Transverse colon (tissue), 3 donors: ENCODE data around the gene DMRTC2.

Source experiments
- POLR2A ChIP-seq: fragments of 450-650 bp; IDR thresholded peaks from one replicate; pipeline ENCODE4 v1.6.1; 2016; ENCODE audit warnings: antibody characterized with exemption, mild to moderate bottlenecking, moderate library complexity
- TF ChIP-seq, protein P1 (sequence below), 5 experiments: fragments of 200-600 bp in 3 of 5; fragments of 450-650 bp in 2 of 5; sonication (generic) in 3 of 5; IDR thresholded peaks; 1 replicate in 2 of 5; 2 replicates in 3 of 5; pipeline ENCODE4 v1.5.1; 2016 to 2017; ENCODE audit warnings: antibody characterized with exemption in 5 of 5, inconsistent platforms in 3 of 5, mild to moderate bottlenecking in 2 of 5, moderate library complexity in 1 of 5

DNA sequence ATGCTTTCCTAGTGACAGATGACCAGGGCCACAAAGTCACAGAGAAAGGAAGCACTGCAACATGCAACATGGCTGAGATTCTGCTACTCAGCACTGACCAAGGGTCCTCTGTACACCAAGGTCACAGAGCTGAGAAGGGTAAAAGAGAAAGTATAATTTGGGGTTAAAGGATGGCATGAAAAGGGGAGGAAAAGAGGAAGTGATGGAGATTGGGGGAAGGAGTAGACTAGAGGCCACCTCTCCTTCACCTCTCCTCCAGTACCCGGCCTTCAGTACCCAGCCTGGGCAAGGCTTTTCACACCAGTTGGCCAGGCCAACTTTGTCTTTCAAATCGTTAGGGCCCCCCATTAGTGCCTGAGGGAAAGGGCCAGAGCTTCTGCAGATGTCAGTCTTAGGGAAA is 8.9 kb downstream of the DMRTC2 start:
- TF ChIP-seq, protein P1, sequence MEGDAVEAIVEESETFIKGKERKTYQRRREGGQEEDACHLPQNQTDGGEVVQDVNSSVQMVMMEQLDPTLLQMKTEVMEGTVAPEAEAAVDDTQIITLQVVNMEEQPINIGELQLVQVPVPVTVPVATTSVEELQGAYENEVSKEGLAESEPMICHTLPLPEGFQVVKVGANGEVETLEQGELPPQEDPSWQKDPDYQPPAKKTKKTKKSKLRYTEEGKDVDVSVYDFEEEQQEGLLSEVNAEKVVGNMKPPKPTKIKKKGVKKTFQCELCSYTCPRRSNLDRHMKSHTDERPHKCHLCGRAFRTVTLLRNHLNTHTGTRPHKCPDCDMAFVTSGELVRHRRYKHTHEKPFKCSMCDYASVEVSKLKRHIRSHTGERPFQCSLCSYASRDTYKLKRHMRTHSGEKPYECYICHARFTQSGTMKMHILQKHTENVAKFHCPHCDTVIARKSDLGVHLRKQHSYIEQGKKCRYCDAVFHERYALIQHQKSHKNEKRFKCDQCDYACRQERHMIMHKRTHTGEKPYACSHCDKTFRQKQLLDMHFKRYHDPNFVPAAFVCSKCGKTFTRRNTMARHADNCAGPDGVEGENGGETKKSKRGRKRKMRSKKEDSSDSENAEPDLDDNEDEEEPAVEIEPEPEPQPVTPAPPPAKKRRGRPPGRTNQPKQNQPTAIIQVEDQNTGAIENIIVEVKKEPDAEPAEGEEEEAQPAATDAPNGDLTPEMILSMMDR (IDR thresholded peaks at IDR 0.05): no peak
- no peak for TF ChIP-seq POLR2A
